Stimulated activated CD4-positive, alpha-beta T cell treated with anti-CD3 and anti-CD28 coated beads, Interleukin-2, amount 100 ng/mL, for 24 hours (primary cell): Measurements from ENCODE around the gene IL7R.
"Not testable (repeated sequence)": the region's sequence is repeated elsewhere in the genome, so short reads cannot be mapped to it uniquely, and the experiment has no call there.

Experiments
- DNase-seq, 2 donors: peaks; one replicate each; pipeline ENCODE4 v3.0.0-alpha.2; 2020

The IL7R gene

GRCh38 chr5:35845508-35845907 is 11.2 kb upstream of the IL7R start:
- DNase-seq = not testable (repeated sequence)

GRCh38 chr5:35847491-35847890 is 9.2 kb upstream of the IL7R start:
- no peak for DNase-seq

GRCh38 chr5:35847961-35848360 is 8.7 kb upstream of the IL7R start:
- no peak for DNase-seq

DNA sequence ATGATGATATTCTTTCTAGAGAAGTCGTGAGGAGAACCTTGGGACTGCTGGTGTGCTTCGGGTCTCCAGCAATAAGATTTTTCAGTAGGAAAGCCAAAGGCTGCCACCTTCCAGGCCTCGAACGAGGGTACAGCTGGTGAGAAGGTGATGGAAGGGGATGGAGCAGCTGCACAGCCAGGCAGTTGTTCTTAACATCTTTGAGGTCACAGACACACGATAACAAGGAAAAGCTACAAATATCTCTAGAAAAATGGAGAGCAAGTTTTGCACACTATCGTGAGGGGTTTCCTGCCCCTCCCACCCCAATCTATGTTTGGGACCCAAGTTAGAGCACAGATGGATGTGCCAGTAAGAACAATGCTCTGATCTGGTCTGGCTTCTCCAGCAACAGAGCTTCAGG is 6.8 kb upstream of the IL7R start:
- DNase-seq = no peak

GRCh38 chr5:35850967-35851680 is 5.6 kb upstream of the IL7R start:
- DNase-seq = no peak

DNA sequence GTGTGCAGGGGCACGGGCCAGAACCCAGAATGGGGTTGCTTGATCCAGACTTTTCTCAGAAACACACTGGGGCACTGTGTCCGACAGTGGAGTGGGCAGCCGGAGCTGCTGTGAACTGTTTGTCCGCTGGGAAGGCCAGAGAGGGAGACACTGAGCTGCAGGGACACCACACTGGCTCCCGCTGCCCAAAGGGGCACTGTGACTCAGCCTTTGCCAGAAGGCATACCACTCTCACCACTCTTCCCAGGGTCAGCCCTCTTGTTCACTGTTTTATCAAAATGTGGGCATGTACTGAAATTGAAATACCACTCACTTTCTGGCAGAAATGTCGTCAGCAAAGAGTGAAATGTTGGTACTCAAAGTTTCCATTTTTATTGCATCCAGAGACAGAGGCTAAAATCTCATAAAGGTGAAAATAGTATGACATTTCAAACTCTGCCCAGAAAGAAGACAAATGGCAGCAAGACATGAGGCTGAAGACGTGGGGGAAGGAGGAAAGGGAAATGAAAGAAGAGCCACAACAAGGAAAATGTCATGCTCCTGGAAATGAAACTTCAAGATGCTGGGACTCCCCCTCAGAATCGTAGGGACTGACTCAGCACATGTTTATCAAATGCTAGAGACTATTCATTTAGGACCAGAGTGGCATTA is 4.5 kb upstream of the IL7R start:
- peak; percentile 50 to 61 for DNase-seq

DNA sequence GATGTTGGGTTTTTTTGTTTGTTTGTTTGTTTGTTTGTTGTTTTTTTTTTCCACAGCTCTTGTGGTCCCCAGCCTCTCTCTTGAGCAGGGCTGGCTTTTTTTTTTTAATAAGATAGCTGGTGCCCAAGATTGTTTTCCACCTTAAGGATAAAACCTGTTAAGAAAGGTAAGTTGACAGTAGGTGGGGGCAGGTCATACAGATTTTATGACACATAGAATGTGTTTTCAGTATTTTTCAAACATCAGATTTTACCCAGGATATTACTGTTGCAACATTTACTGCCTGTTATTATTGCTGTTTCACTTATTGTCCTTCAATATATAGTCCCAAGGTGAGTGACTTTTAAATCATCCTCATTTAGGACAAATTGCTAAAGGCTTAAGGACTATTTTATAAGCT is 3.9 kb upstream of the IL7R start:
- DNase-seq = no peak

DNA sequence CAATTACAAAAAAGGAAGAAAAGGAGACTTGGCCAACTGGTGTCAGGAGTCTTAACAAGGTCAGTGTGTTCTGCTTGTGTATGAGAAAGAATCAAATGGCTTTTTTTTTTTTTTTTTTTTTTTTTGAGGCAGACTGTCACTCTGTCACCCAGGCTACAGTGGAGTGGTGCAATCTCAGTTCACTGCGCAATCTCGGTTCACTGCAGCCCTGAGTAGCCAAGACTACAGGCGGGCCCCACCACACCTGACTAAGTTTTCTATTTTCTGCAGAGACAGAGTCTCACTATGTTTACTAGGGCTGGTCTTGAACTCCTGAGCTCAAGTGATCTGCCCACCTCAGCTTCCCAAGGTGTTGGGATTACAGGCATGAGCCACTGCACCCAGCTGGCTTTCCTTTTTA is 3.1 kb upstream of the IL7R start:
- DNase-seq = peak; percentile 61 to 72

DNA sequence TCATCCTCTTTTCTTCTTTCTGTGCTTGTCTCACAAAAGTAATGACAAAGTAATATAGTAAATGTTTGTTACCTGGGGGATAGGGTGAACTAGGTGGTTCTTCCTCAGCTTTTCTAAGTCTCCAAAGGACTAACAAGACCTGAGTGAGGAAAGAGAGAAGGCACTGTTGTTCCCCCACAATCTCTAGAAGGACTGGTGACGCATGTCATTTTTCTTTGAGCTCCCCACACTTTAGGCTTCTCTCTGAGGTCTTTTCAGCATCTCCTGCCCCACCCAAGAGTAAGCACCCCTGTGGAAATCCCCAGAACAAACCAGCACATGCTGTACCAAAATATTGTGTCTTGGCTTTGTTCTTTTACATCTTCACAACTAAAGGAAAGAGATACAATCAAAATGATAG is 2.4 kb upstream of the IL7R start:
- peak; percentile 46 to 72 for DNase-seq

- no peak for DNase-seq
These were observed 1.5 kb upstream of the IL7R start for GRCh38 chr5:35855187-35855586.

- DNase-seq = not testable (repeated sequence)
These were observed 416 bp upstream of the IL7R start for GRCh38 chr5:35856186-35856764.

DNA sequence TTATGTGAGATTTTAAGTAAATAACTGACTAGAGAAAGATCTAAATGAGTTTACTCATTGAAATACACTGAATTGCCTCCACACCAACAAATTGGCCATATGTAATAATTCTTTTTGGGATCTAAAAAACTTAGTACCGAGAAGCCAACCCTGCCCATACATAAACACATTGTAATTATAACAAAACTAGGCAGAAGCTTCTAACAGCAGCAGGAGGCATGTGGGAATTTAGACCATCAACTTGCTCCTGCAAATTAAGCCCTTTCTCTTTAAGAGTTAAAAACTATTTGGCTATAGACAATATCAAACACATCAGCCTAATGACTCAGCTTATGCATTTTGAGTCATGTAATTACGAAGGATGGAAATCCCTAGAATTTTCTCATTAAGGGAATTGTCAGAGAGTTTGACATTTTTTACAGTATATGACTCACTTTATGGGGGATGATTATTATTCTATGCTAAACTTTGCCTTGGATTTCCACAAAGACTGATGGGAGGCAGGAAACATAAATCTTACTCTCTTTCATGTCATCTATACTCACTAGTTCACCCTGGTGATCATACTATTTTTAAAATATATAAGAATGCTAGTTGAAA is 1.0 kb downstream of the IL7R start:
- DNase-seq = no peak

GRCh38 chr5:35859101-35859661 is 2.5 kb downstream of the IL7R start:
- no peak for DNase-seq

DNA sequence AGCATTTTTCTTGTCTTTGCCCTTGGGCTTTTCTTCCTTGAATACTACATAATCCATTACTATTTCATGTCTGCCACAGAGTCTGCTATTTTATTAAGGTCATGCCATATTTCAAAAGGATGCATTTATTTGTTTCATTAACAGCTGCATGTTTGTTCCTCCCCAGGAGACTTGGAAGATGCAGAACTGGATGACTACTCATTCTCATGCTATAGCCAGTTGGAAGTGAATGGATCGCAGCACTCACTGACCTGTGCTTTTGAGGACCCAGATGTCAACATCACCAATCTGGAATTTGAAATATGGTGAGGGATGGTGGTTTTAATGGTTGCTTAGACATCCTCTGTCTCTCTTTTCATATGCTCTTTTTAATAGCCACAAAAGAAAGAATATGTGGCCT is 4.0 kb downstream of the IL7R start:
- DNase-seq = no peak

- no peak for DNase-seq
These were observed 5.0 kb downstream of the IL7R start for GRCh38 chr5:35861718-35862117.

GRCh38 chr5:35862126-35862525 is 5.4 kb downstream of the IL7R start:
- DNase-seq = no peak

- no peak for DNase-seq
These were observed 6.5 kb downstream of the IL7R start for GRCh38 chr5:35863159-35863558.

DNA sequence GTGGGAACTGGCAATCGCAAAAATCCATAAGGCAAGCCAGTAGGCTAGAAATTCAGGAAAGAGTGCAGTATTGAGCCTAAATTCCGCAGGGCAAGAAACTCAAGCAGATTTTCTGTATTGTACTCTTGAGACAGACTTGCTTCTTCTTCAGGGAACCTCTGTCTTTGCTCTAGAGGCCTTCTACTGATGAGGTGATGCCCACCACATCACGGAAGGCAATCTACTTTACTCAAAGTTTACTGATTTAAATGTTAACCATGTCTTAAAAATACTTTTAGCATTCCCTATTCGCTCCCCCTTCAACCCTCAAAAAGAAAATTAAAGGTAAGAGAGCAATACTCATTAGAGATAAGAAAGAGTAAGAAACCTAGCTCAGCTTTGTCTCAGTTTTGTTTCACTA is 11.3 kb downstream of the IL7R start:
- no peak for DNase-seq

DNA sequence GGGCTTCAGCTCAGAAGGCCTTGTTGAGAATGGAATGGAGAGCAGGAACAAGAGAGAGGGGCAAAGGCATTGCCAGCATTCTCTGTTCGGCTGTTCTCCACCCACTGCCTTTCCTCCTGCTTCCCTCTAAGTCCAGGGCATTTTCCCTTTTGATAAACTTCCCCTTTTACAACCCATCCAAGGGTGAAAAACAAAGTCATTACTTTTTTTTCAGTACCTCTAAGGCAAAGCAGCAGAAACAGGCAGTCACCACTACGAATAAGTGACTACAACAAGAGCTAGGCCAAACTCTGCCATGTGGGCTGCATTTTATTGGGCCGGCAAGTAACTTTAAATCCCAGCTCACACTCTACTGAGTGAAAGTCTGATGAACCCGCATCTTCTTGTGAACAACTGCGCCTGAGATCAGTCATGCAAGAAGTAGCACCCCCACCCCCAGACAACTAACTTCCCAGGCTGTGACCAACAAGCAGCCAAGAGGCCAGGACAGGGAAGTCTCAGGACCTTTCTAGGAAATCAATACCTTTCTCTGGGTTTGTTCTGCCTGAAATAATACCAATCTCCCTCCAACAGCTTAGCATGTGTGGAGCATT is 13.1 kb downstream of the IL7R start:
- DNase-seq = no peak

DNA sequence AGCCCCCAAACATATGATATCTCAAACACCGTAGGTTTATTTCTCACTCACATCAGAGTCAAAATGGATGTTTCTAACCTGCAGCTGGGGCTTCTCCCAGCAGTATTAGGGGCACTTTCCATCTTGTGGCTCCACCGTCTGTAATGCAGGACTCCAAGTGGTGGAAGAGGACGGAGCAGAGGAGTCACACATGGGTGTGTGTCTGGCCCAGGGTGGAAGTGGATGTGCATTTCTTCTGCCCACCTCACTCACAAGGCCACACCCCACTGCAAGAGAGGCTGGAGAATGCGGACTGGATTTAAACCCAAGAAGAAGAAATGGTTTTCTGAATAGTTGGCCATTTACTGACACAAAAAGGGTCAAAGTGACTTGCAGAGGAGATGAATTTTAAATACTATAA is 13.9 kb downstream of the IL7R start:
- DNase-seq = no peak

GRCh38 chr5:35876454-35876853 is 19.8 kb downstream of the IL7R start:
- no peak for DNase-seq

- no peak for DNase-seq
These were observed 20.2 kb downstream of the IL7R start for GRCh38 chr5:35876922-35877321.

DNA sequence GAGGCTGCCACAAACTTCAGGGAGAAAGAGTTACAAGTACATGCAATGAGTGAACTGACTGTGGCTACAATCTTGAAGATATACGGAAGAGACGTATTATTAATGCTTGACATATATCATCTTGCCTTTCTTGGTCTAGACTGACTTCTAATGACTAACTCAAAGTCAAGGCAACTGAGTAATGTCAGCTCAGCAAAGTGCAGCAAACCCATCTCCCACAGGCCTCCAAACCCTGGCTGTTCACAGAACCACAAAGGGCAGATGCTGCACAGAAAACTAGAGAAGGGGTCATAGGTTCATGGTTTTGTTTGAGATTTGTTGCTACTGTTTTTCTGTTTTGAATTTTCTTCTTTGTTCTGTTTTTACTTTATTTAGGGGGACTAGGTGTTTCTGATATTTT is 21.0 kb downstream of the IL7R start:
- no peak for DNase-seq
